GM12878 (cell line): ENCODE data around the gene CDH4. TPM values are rescaled to one million over a fixed set of nuclear protein-coding genes. Genes with fewer than 3 reads are reported as not detected.

Source experiments
- ATAC-seq: fragments of 200-7000 bp; cut with Tn5 transposase; 3 replicates; pipeline ENCODE4 v1.9.1; 2020; ENCODE audit warnings: mild to moderate bottlenecking, moderate library complexity
- BruUV-seq: library from RNA; stranded (reverse); fragments of 400-500 nt; replicated peaks from 2 replicates; lab custom pipeline; 2021; lab: Mats Ljungman, UMichigan
- CTCF ChIA-PET: fragments of 300-600 bp; sonication (Branson Sonifier 250); formaldehyde crosslinking; extraction: SDS; loops from one replicate; lab custom pipeline; 2021; ENCODE audit warnings: inconsistent platforms; lab: Yijun Ruan, JAX
- POLR2A ChIA-PET: fragments of 350-600 bp; formaldehyde crosslinking; extraction: SDS; loops from one replicate; lab custom pipeline; 2021; ENCODE audit warnings: inconsistent platforms; lab: Charles Lee
- RAD21 ChIA-PET: fragments of 300-600 bp; sonication (Branson Sonifier 250); formaldehyde crosslinking; loops from one replicate; lab custom pipeline; 2023; ENCODE audit warnings: antibody characterized with exemption; ENCODE audit not compliant: unreplicated experiment; lab: Charles Lee
- SMC1A ChIA-PET: fragments of 300-600 bp; sonication (Branson Sonifier 250); formaldehyde crosslinking; loops from one replicate; lab custom pipeline; 2023; ENCODE audit not compliant: unreplicated experiment, uncharacterized antibody; lab: Charles Lee
- DNase-seq: peaks from one replicate; pipeline ENCODE4 v3.0.0-alpha.2; 2011; ENCODE audit warnings: low read depth, low spot score
- FAIRE-seq: peaks from 3 replicates; lab custom pipeline; 2011; peaks lifted over from hg19 to GRCh38; lab: Jason Lieb, UNC
- H2AFZ ChIP-seq: 2 replicates; pipeline ENCODE4 v1.6.0; 2011; ENCODE audit warnings: low read depth, low read length, control low read depth; ENCODE audit not compliant: control insufficient read depth
- H3K27ac ChIP-seq: 2 replicates; pipeline ENCODE4 v1.5.1; 2011; ENCODE audit warnings: control low read depth; ENCODE audit not compliant: control insufficient read depth, insufficient read depth
- H3K27me3 ChIP-seq, 2 experiments: replicated peaks in 1 of 2; 2 replicates each; pipeline versions ENCODE4 v1.6.0 to v1.6.1; 2011; ENCODE audit warnings: low read length in 1 of 2; ENCODE audit not compliant: control insufficient read depth in 2 of 2, insufficient read depth in 2 of 2
- H3K36me3 ChIP-seq, 2 experiments: 2 replicates each; pipeline ENCODE4 v1.5.1; 2011; ENCODE audit warnings: low read length in 1 of 2; ENCODE audit not compliant: control insufficient read depth in 2 of 2, insufficient read depth in 2 of 2
- H3K4me1 ChIP-seq: 2 replicates; pipeline ENCODE4 v1.6.1; 2011; ENCODE audit warnings: mild to moderate bottlenecking, low read length, moderate library complexity, mixed read lengths; ENCODE audit not compliant: control insufficient read depth, insufficient read depth
- H3K4me2 ChIP-seq: 2 replicates; pipeline ENCODE4 v1.6.0; 2011; ENCODE audit warnings: control low read depth; ENCODE audit not compliant: control insufficient read depth, insufficient read depth
- H3K4me3 ChIP-seq: fragments of 200-600 bp; sonication (generic); 2 replicates; pipeline ENCODE4 v1.5.1; 2016
- H3K79me2 ChIP-seq: 2 replicates; pipeline ENCODE4 v1.6.0; 2011; ENCODE audit warnings: low read length; ENCODE audit not compliant: control insufficient read depth, insufficient read depth
- H3K9ac ChIP-seq: 2 replicates; pipeline ENCODE4 v1.8.0; 2011; ENCODE audit warnings: low read length, control low read depth, mixed read lengths; ENCODE audit not compliant: control insufficient read depth, insufficient read depth
- H3K9me3 ChIP-seq: replicated peaks from 3 replicates; pipeline ENCODE4 v1.5.1; 2011; ENCODE audit warnings: mild to moderate bottlenecking, low read length; ENCODE audit not compliant: control insufficient read depth, insufficient read depth
- H4K20me1 ChIP-seq: 2 replicates; pipeline ENCODE4 v1.6.0; 2011; ENCODE audit not compliant: control insufficient read depth, insufficient read depth
- BACH1 ChIP-seq: fragments of 450-650 bp; IDR thresholded peaks from 2 replicates; pipeline ENCODE4 v1.6.1; 2017; ENCODE audit warnings: mild to moderate bottlenecking, borderline replicate concordance
- ELK1 ChIP-seq: IDR thresholded peaks from 2 replicates; pipeline ENCODE4 v1.6.1; 2012; ENCODE audit warnings: low read depth, low read length, improper control_type of control experiment
- LARP7 ChIP-seq: fragments of 450-650 bp; IDR thresholded peaks from 2 replicates; pipeline ENCODE4 v1.6.1; 2017; ENCODE audit warnings: mild to moderate bottlenecking
- NFIC ChIP-seq: IDR thresholded peaks from 2 replicates; pipeline ENCODE4 v1.6.1; 2012; ENCODE audit warnings: low read depth, mild to moderate bottlenecking, inconsistent platforms, low read length, moderate library complexity
- PML ChIP-seq: IDR thresholded peaks from 2 replicates; pipeline ENCODE4 v1.6.1; 2012; ENCODE audit warnings: low read length, inconsistent platforms
- ZNF217 ChIP-seq: fragments of 450-650 bp; IDR thresholded peaks from 2 replicates; pipeline ENCODE4 v1.6.1; 2017; ENCODE audit warnings: antibody characterized with exemption, mild to moderate bottlenecking
- ZZZ3 ChIP-seq: IDR thresholded peaks from 2 replicates; pipeline ENCODE4 v1.6.1; 2011; ENCODE audit warnings: low read depth; ENCODE audit not compliant: control insufficient read depth, insufficient read length
- WGBS: methylation state at CpG from one replicate; pipeline ENCODE4 v1.1.6; 2016; ENCODE audit warnings: low lambda C conversion rate; ENCODE audit not compliant: insufficient replicate concordance, insufficient coverage; ENCODE audit errors: missing lambda C conversion rate; 5-methylcytosine and 5-hydroxymethylcytosine counted together
- in situ Hi-C: fragments of 300-500 bp; cut with MboI; formaldehyde crosslinking; loops from 9 replicates; pipeline ENCODE4 v1.14.3; 2018; ENCODE audit warnings: mixed read lengths
- intact Hi-C: fragments of 100-400 bp; cut with micrococcal nuclease; formaldehyde crosslinking; loops from one replicate; pipeline ENCODE4 v1.14.2; 2022; ENCODE audit not compliant: unreplicated experiment
- polyA plus RNA-seq, 11 experiments: library from polyadenylated mRNA; depleted of rRNA in 4 of 11; unstranded in 6 of 11; stranded (reverse) in 5 of 11; fragments of >200 nt; fragmentation: Nextera tagmentation in 4 of 11; fragmentation: Illumina TruSeq in 1 of 11; extraction: Ambion mirVana in 4 of 11; extraction: Trizol in 1 of 11; gene quantifications; 1 replicate in 1 of 11; 2 replicates in 10 of 11; pipeline versions ENCODE4 v1.2.1 to v1.2.3, GENCODE V29; 2011 to 2016; ENCODE audit warnings: inconsistent platforms in 2 of 11, missing spikeins in 2 of 11, low read depth in 1 of 11
- total RNA-seq, 4 experiments: library from RNA; depleted of rRNA in 3 of 4; stranded (reverse); fragments of >200 nt in 3 of 4; fragmentation: Illumina TruSeq in 1 of 4; extraction: Trizol in 1 of 4; gene quantifications; 2 replicates each; pipeline versions ENCODE4 v1.2.1 to v1.2.3, GENCODE V29; 2013 to 2021

Gene CDH4
- total and polyA plus RNA-seq, 10 of the 15 experiments (the other 5 are each of a cell fraction or from before 2014, with no cell fraction given), result not detected

- FAIRE-seq, result no peak
- H3K36me3 ChIP-seq, result no peaks in the 10 kb centered on the region
- TF ChIP-seq LARP7, result no peak
- TF ChIP-seq ZZZ3, result no peak
- no peak for TF ChIP-seq ZNF217
- TF ChIP-seq ELK1, result no peak
- no peak for TF ChIP-seq NFIC
- TF ChIP-seq BACH1, result no peak
- no peak for TF ChIP-seq PML
- 61% methylated on average over 12 of the region's 12 CpGs for WGBS
- H3K9ac ChIP-seq, result no peak overlapping the region
- H3K4me1 ChIP-seq, result no peaks in the 10 kb centered on the region
- no peak overlapping the region for H3K4me3 ChIP-seq
- intact Hi-C loops (no loop called here), in situ Hi-C loops (no loop called here)
- H3K27ac ChIP-seq, result no peak overlapping the region
- POLR2A ChIA-PET, result no interaction called here
- RAD21 ChIA-PET, result no interaction called here
- SMC1A ChIA-PET, result no interaction called here
- DNase-seq, result no peak
- no peaks in the 10 kb centered on the region for H4K20me1 ChIP-seq
- ATAC-seq, result no peak
- H3K9me3 ChIP-seq, result no peaks in the 10 kb centered on the region; the same call in 2 of the 3 replicates
- H3K4me2 ChIP-seq, result no peak overlapping the region
- H3K79me2 ChIP-seq, result no peaks in the 10 kb centered on the region
- H2AFZ ChIP-seq, result no peak overlapping the region
- CTCF ChIA-PET, result no interaction called here
- no TSS peak for BruUV-seq
- H3K27me3 ChIP-seq, result no peaks in the 10 kb centered on the region
Measured at GRCh38 chr20:61461461-61461860, 209.4 kb downstream of the CDH4 start.
